Right lobe of liver (tissue), 4 donors: ENCODE data around the gene UBE2O.

Experiments
- POLR2A ChIP-seq: fragments of 450-650 bp; IDR thresholded peaks from one replicate; pipeline ENCODE4 v1.6.1; 2017; ENCODE audit warnings: antibody characterized with exemption, mild to moderate bottlenecking
- TF ChIP-seq, protein P1 (sequence below), 4 donors: fragments of 200-600 bp in 3 of 4; fragments of 450-650 bp in 1 of 4; IDR thresholded peaks; one replicate each; pipeline versions ENCODE4 v1.5.1 to v1.8.0; 2016 to 2022; ENCODE audit warnings: antibody characterized with exemption in 4 of 4, mild to moderate bottlenecking in 2 of 4
- donor health status: DM: no; HTN: no; CAD: no.
- donor health status: DM: no; HTN: no; CAD: no.
- donor health status: DM: no; HTN: yes; CAD: no.

DNA sequence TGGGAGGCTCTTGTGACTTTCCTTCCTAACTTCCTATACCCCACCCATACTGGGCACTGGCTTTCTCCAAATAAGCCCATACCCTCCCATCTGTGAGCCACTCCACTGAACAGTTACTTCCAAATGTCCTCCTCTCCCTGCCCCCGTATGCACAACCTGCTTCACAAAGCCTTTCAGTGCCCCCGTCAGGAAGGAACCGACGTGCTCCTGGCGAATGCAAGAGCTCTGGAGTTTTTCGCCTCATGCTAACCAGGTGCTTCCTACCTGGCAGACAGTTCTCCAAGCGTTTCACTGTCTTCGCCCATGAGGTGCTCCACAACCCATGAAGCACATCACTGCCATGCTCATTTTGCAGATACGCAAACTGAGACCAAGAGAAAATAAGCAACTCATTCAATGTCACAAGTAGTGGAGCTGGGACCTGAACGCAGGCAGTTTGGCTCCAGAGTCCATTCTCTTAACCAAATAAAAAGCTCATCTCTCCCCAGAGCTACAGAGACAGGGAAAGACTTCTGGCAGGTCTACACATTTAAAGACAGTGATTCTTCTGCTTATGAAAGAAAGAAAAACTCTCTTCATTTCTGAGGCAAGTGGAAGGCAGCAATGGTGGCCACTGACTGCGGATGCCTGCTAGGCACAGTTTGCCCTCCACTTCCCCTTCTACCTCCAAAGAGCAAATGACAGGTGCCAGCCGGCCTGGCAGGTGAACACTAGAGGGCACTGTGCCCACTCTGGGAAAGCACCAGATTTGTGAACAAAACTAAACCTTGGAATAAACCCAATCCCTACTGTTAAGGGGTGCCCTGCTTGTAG is 44.7 kb downstream of the UBE2O start:
- TF ChIP-seq, protein P1, sequence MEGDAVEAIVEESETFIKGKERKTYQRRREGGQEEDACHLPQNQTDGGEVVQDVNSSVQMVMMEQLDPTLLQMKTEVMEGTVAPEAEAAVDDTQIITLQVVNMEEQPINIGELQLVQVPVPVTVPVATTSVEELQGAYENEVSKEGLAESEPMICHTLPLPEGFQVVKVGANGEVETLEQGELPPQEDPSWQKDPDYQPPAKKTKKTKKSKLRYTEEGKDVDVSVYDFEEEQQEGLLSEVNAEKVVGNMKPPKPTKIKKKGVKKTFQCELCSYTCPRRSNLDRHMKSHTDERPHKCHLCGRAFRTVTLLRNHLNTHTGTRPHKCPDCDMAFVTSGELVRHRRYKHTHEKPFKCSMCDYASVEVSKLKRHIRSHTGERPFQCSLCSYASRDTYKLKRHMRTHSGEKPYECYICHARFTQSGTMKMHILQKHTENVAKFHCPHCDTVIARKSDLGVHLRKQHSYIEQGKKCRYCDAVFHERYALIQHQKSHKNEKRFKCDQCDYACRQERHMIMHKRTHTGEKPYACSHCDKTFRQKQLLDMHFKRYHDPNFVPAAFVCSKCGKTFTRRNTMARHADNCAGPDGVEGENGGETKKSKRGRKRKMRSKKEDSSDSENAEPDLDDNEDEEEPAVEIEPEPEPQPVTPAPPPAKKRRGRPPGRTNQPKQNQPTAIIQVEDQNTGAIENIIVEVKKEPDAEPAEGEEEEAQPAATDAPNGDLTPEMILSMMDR (IDR thresholded peaks at IDR 0.05): peak; percentile 62 to 90 (median 87)
- no peak for TF ChIP-seq POLR2A
